Neural crest cell (in vitro differentiated cells): ENCODE measurements around the gene KLK7. TPM values are rescaled to one million over a fixed set of nuclear protein-coding genes. Genes with fewer than 3 reads are reported as not detected.

Experiments
- DNase-seq: peaks from one replicate; pipeline ENCODE4 v3.0.0; 2021; ENCODE audit warnings: low read depth, mixed read lengths, low spot score
- H3K27ac Mint-ChIP-seq: one replicate; pipeline ENCODE4 v1.8.0; 2021; ENCODE audit warnings: mild to moderate bottlenecking, mixed read lengths; ENCODE audit not compliant: unreplicated experiment
- H3K27me3 Mint-ChIP-seq: 2 replicates; pipeline ENCODE4 v1.8.0; 2021; ENCODE audit warnings: low read depth, mild to moderate bottlenecking, mixed read lengths
- H3K36me3 Mint-ChIP-seq: 2 replicates; pipeline ENCODE4 v1.8.0; 2021; ENCODE audit warnings: low read depth, mild to moderate bottlenecking, mixed read lengths
- H3K4me1 Mint-ChIP-seq: 2 replicates; pipeline ENCODE4 v1.8.0; 2021; ENCODE audit warnings: mixed read lengths
- H3K4me3 Mint-ChIP-seq: one replicate; pipeline ENCODE4 v1.8.0; 2021; ENCODE audit warnings: mild to moderate bottlenecking, mixed read lengths
- H3K9me3 Mint-ChIP-seq: 2 replicates; pipeline ENCODE4 v1.8.0; 2021; ENCODE audit warnings: mixed read lengths
- CTCF ChIP-seq: fragments of 200-600 bp; sonication (generic); conservative IDR thresholded peaks from 2 replicates; pipeline ENCODE4 v1.5.0; 2021; ENCODE audit warnings: antibody characterized with exemption, mild to moderate bottlenecking
- total RNA-seq: library from RNA; stranded (reverse); gene quantifications from 2 replicates; pipeline ENCODE4 v1.2.1, GENCODE V29; 2021

KLK7 gene
- total RNA-seq, 1 donor from 2014 or later = not detected

DNA sequence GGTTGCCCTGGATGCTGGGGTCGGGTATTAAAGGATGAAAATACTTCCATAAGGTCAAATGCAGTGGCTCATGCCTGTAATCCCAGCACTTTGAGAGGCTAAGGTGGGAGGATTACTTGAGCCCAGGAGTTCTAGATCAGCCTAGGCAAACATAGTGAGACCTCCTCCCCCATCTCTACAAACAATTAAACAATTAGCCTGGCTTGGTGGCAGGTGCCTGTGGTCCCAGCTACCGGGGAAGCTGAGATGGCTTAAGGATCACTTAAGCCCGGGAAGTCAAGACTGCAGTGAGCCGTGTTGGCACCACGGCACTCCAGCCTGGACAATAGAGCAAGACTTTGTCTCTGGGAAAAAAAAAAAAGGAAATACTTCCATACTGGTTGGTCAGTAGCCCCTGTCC, 41.2 kb upstream of the KLK7 start:
- Mint-ChIP-seq H3K9me3 (no peaks in the 10 kb centered on the region), H3K36me3 (no peaks in the 10 kb centered on the region), H3K27me3 (peaks cover 61% of the 10 kb centered on the region), H3K4me1 (no peaks in the 10 kb centered on the region), H3K4me3 (no peak overlapping the region), H3K27ac (no peak overlapping the region)
- no peak for TF ChIP-seq CTCF
- DNase-seq = no peak

GRCh38 chr19:51023946-51024345, 40.2 kb upstream of the KLK7 start:
- H3K4me1 Mint-ChIP-seq = no peaks in the 10 kb centered on the region
- peaks cover 67% of the 10 kb centered on the region for H3K27me3 Mint-ChIP-seq
- no peak for DNase-seq
- H3K9me3 Mint-ChIP-seq = no peaks in the 10 kb centered on the region
- no peak overlapping the region for H3K27ac Mint-ChIP-seq
- no peaks in the 10 kb centered on the region for H3K36me3 Mint-ChIP-seq
- no peak for TF ChIP-seq CTCF
- H3K4me3 Mint-ChIP-seq = no peak overlapping the region

GRCh38 chr19:51022526-51022925, 38.8 kb upstream of the KLK7 start:
- Mint-ChIP-seq H3K27ac (no peak overlapping the region), H3K36me3 (no peaks in the 10 kb centered on the region), H3K4me3 (no peak overlapping the region), H3K27me3 (peaks cover 77% of the 10 kb centered on the region), H3K9me3 (no peaks in the 10 kb centered on the region), H3K4me1 (peaks cover 7% of the 10 kb centered on the region)
- no peak for TF ChIP-seq CTCF
- DNase-seq = no peak

DNA sequence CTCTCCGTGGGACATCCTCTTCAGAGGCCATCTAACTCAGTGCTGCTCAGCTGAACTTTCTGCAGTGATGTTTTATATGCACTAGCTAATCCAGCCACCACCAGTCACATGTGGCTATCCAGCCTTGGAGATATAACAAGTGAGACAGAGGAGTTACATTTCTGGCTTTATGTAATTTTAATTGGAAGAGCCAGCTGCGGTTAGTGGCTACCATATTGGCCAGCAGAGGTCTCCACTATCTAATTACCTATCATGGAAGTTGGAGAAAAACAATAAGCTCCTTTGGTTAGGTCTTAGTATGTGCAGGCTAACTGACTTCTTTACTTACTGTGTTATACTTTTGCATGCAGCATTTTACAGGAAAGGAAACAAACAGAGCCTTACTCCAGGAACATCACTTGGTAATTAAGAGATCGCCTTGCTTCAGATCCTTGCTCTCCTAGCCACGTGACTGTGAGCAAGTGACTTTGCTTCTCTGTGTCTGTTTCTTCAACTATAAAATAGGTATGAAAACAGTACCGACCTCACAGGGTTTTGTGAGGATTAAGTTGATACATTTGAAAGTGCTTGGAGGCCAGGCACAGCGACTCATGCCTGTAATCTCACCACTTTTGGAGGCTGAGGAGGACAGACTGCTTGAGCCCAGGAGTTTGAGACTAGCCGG, 37.4 kb upstream of the KLK7 start:
- Mint-ChIP-seq H3K36me3 (no peaks in the 10 kb centered on the region), H3K4me3 (peak overlapping the region; percentile 59), H3K4me1 (peaks cover 12% of the 10 kb centered on the region), H3K27ac (no peak overlapping the region), H3K9me3 (no peaks in the 10 kb centered on the region), H3K27me3 (peaks cover 85% of the 10 kb centered on the region)
- no peak for DNase-seq
- peak; percentile 76 for TF ChIP-seq CTCF

- H3K9me3 Mint-ChIP-seq = no peaks in the 10 kb centered on the region
- H3K27me3 Mint-ChIP-seq = peaks cover 93% of the 10 kb centered on the region
- no peak within 1 kb of the TSS for H3K27ac Mint-ChIP-seq
These were observed 35.8 kb upstream of the KLK7 start, which contains the start of gene KLK10 for GRCh38 chr19:51019544-51019925. KLK10 (minus strand) TSS chr19:51019709; CDS start chr19:51019130, 579 bp downstream.

More at GRCh38 chr19:51019544-51019925, 35.8 kb upstream of the KLK7 start, which contains the start of gene KLK10:
- TF ChIP-seq CTCF = no peak
- Mint-ChIP-seq H3K36me3 (no peaks in the 10 kb centered on the region), H3K4me1 (peaks cover 12% of the 10 kb centered on the region), H3K4me3 (no peak within 1 kb of the TSS)
- DNase-seq = no peak
